Stimulated activated CD8-positive, alpha-beta memory T cell treated with anti-CD3 and anti-CD28 coated beads, Interleukin-12 subunit alpha, Interleukin-12 subunit beta, amount 100 ng/mL, for 24 hours (primary cell): ENCODE measurements around the gene SETD1A.
"Not testable (repeated sequence)": the region's sequence is repeated elsewhere in the genome, so short reads cannot be mapped to it uniquely, and the experiment has no call there.

ENCODE experiments used
- DNase-seq: peaks from one replicate; pipeline ENCODE4 v3.0.0-alpha.2; 2020; ENCODE audit errors: extremely low read depth

Gene SETD1A

GRCh38 chr16:30929167-30929566 lies 28.4 kb upstream of the SETD1A start:
- no peak for DNase-seq

- DNase-seq = no peak
Measured at GRCh38 chr16:30930160-30930571, 27.4 kb upstream of the SETD1A start.

- DNase-seq = no peak
Measured at GRCh38 chr16:30931068-30931650, 26.4 kb upstream of the SETD1A start.

GRCh38 chr16:30934827-30935557 lies 22.6 kb upstream of the SETD1A start:
- no peak for DNase-seq

- DNase-seq = no peak
Measured at GRCh38 chr16:30937692-30938091, 19.9 kb upstream of the SETD1A start.

DNA sequence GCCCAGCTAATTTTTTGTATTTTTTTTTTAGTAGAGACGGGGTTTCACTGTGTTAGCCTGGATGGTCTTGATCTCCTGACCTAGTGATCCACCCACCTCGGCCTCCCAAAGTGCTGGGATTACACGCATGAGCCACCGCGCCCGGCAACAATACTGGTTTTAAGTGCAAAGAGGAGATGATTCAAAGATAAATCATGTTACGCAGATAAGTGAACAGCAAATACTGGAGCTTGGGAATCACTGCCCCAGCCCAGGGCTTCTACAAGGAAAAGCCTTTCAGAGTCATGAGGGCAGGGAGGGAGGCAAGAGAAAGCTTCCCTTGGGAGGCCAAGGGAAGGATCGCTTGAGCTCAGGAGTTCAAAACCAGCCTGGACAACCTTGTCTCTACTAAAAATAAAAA lies 18.0 kb upstream of the SETD1A start:
- DNase-seq = not testable (repeated sequence)

DNA sequence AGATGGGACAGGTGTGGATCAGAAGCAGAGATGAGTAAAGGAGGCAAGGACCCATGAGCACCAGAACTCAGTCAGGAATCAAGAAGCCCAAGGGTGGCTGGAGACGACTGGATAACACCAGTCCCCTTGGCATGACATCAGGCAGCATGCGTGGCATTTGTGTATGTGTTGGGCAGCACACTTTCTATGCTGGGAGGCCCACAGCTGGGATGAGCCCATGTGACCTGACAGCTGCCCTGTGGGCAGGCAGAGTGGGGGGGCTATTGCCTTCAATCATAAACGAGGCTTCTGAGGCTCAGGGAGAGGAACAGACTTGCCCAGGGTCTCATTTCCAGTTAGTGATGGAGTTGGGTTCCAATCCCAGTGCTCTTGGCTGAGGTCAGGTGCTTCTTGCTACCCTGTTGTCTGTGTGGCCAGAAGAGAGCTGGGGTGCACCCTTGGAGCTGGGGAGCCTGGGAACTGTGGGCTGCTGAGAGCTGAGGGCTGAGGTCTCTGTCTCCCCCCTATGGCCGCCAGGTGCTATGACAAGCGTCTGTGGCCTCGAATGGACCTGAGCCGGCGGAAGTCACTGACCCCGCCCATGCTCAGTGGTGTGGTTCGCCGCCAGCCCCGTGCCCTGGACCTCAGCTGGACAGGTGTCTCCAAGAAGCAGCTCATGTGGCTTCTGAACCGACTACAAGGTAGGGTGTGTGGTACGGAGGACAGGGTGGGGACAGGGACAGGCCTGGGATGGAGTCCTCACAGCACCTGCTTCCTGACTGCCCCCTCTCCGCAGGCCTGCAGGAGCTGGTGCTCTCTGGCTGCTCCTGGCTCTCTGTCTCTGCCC lies 15.7 kb upstream of the SETD1A start:
- no peak for DNase-seq

GRCh38 chr16:30942426-30942806 lies 15.1 kb upstream of the SETD1A start:
- no peak for DNase-seq

- DNase-seq = no peak
Measured at GRCh38 chr16:30944352-30944751, 13.2 kb upstream of the SETD1A start.

DNA sequence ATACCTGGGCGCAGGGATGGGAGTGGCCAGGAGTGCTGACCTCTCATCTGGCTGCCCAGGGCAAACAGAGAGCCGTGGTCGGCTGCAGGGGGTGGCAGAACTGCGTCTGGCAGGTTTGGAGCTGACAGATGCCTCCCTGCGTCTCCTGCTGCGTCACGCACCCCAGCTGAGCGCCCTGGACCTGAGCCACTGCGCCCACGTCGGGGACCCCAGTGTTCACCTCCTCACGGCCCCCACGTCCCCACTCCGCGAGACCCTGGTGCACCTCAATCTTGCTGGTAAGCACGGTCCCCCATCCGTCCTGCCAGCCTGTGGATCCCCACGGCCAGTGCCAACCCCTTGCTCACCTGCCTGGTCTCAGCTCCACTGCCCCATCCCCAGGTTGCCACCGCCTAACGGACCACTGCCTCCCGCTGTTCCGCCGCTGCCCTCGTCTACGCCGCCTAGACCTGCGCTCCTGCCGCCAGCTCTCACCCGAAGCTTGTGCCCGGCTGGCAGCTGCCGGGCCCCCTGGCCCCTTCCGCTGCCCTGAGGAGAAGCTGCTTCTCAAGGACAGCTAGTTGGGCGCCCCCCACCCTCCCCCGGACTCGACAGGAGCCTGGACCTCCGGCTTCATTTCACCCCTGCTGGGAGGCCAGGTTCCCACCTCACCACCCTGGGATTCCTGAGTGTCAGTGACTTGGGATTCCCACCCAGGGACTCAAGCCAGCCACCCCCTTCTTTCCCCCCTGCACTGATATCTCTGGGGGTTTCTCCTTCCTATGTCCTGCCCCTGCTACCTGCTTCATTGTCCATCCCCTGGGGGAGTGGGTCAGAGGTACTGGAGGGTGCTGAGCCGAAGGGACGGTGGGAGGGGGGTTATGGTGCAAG lies 10.6 kb upstream of the SETD1A start:
- DNase-seq = no peak

- DNase-seq = no peak
Measured at GRCh38 chr16:30947541-30947858, 10.1 kb upstream of the SETD1A start.

GRCh38 chr16:30947859-30948666 lies 9.5 kb upstream of the SETD1A start:
- DNase-seq = no peak

GRCh38 chr16:30948667-30949649 lies 8.6 kb upstream of the SETD1A start, which contains the start of gene ORAI3:
Gene ORAI3, plus strand, starts transcription at chr16:30949068. Its CDS starts 222 bp downstream, at chr16:30949290.
- no peak for DNase-seq

DNA sequence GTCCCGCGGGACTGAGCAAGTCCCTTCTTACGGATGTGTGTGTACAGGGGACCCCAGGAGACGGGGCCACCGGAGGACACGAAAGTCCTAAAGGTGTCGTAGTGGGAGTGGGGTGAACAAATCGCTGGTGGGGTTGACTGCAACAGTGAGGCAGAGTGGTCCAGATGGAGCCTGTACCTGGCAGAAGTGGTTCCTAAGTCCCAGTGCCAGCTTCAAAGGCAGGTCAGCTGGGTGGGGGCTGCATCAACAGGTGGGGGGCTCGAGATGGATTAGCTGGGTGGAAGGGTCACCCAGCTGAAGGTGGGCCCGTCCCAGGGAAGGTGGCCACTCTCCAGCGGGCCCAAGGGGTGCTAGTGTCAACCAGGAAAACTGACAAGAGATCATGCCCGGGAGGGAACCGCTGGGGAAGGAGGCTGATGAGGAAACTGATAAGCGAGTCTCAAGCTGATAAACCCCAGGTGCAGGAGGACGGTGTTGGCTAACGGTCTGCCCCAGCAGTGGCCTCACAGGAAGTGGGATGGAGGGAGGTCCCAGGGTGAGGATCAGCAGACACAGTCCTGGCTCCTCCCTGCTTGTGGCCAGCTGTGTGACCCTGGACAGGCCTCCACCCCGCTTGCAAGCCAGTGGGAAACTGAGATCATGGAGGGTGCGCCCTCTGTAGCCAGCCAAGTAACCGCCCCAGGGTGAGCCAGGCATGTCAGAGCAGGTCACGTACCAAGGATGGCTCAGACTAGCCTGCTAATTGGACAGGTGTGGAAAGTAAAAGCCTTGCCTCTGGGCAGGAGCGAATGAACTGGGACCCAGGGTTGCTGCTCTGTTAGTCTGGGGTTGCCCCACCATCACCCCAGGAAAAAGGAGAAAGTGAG lies 7.7 kb upstream of the SETD1A start:
- DNase-seq = no peak

- DNase-seq = no peak
Measured at GRCh38 chr16:30950516-30951065, 7.0 kb upstream of the SETD1A start.

DNA sequence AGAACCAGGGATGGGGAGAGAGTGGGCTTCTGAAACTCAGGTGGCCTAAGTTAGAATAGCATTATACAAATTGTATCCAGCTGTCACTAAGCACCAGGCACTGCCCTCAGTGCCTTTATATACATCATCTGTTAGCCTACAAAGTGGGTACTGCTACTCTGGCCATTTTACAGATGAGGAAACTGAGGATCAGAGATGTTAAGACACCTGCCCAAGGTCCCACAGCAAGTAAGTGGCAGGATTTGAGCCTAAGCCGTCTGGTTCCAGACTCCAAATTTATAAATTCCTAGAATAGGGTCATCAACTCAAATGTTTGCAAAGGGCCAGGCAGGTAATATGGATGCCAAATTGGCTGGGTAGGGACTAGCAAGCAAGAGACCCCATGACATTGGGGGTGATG lies 6.4 kb upstream of the SETD1A start:
- DNase-seq = no peak

- no peak for DNase-seq
Measured at GRCh38 chr16:30951750-30952149, 5.8 kb upstream of the SETD1A start.

GRCh38 chr16:30953111-30953510 lies 4.4 kb upstream of the SETD1A start:
- DNase-seq = no peak
